Liver (tissue), 9 donors: ENCODE results near the gene TRIAP1. TPM values are rescaled to one million over a fixed set of nuclear protein-coding genes. Genes with fewer than 3 reads are reported as not detected.
"Not testable (repeated sequence)": the region's sequence is repeated elsewhere in the genome, so short reads cannot be mapped to it uniquely, and the experiment has no call there.

Experiments
- DNase-seq: peaks from one replicate; pipeline ENCODE4 v3.0.0-alpha.2; 2017; ENCODE audit warnings: low spot score
- H3K27ac ChIP-seq, 2 donors: one replicate each; pipeline ENCODE4 v1.7.0; 2013; ENCODE audit warnings: inconsistent platforms in 2 of 2, low read length in 2 of 2, control low read depth in 1 of 2, low read depth in 1 of 2, mild to moderate bottlenecking in 1 of 2
- H3K27me3 ChIP-seq, 4 donors: one replicate each; pipeline versions ENCODE4 v1.6.1 to v1.7.0; 2013; ENCODE audit warnings: low read length in 3 of 4, inconsistent platforms in 1 of 4, mild to moderate bottlenecking in 1 of 4, moderate library complexity in 1 of 4; ENCODE audit not compliant: control insufficient read depth in 4 of 4, insufficient read depth in 4 of 4
- H3K36me3 ChIP-seq, 4 donors: one replicate each; pipeline versions ENCODE4 v1.6.1 to v1.7.0; 2013; ENCODE audit warnings: low read length in 3 of 4, mild to moderate bottlenecking in 3 of 4, low read depth in 1 of 4, moderate library complexity in 1 of 4; ENCODE audit not compliant: control insufficient read depth in 4 of 4, insufficient read depth in 3 of 4
- H3K4me1 ChIP-seq, 4 donors: one replicate each; pipeline versions ENCODE4 v1.6.1 to v1.7.0; 2013; ENCODE audit warnings: low read length in 3 of 4, mild to moderate bottlenecking in 3 of 4, moderate library complexity in 1 of 4; ENCODE audit not compliant: control insufficient read depth in 4 of 4, insufficient read depth in 4 of 4
- H3K4me3 ChIP-seq, 3 donors: one replicate each; pipeline versions ENCODE4 v1.6.1 to v1.7.0; 2013; ENCODE audit warnings: low read length in 3 of 3, control low read depth in 1 of 3, low read depth in 1 of 3, mild to moderate bottlenecking in 1 of 3
- H3K9ac ChIP-seq, 2 donors: one replicate each; pipeline ENCODE4 v1.7.0; 2013; ENCODE audit warnings: low read length in 2 of 2, mild to moderate bottlenecking in 2 of 2, moderate library complexity in 2 of 2, control low read depth in 1 of 2, low read depth in 1 of 2
- H3K9me3 ChIP-seq, 4 donors: one replicate each; pipeline versions ENCODE4 v1.6.1 to v1.7.0; 2013; ENCODE audit warnings: low read length in 3 of 4; ENCODE audit not compliant: control insufficient read depth in 4 of 4
- EGR1 ChIP-seq, 2 donors: IDR thresholded peaks; 2 replicates each; pipeline ENCODE4 v1.6.1; 2016 to 2018; ENCODE audit warnings: antibody characterized with exemption in 2 of 2, low read depth in 2 of 2
- FOXA1 ChIP-seq: IDR thresholded peaks from 2 replicates; pipeline ENCODE4 v1.6.1; 2016; ENCODE audit warnings: antibody characterized with exemption
- FOXA2 ChIP-seq: IDR thresholded peaks from 2 replicates; pipeline ENCODE4 v1.6.1; 2016; ENCODE audit warnings: antibody characterized with exemption
- GABPA ChIP-seq, 2 donors: IDR thresholded peaks in 1 of 2; conservative IDR thresholded peaks in 1 of 2; 2 replicates each; pipeline ENCODE4 v1.6.1; 2016; ENCODE audit warnings: antibody characterized with exemption in 2 of 2, mild to moderate bottlenecking in 1 of 2, moderate library complexity in 1 of 2
- HNF4A ChIP-seq, 2 donors: conservative IDR thresholded peaks; 2 replicates each; pipeline ENCODE4 v1.6.1; 2016; ENCODE audit warnings: antibody characterized with exemption in 2 of 2, mild to moderate bottlenecking in 2 of 2
- HNF4G ChIP-seq: IDR thresholded peaks from 2 replicates; pipeline ENCODE4 v1.6.1; 2016; ENCODE audit warnings: antibody characterized with exemption
- JUND ChIP-seq, 2 donors: IDR thresholded peaks; 2 replicates each; pipeline ENCODE4 v1.6.1; 2016; ENCODE audit warnings: antibody characterized with exemption in 2 of 2
- MAX ChIP-seq: IDR thresholded peaks from 2 replicates; pipeline ENCODE4 v1.6.1; 2016; ENCODE audit warnings: antibody characterized with exemption
- NR2F2 ChIP-seq: IDR thresholded peaks from 2 replicates; pipeline ENCODE4 v1.6.1; 2016; ENCODE audit warnings: antibody characterized with exemption
- RAD21 ChIP-seq, 2 donors: IDR thresholded peaks; 2 replicates each; pipeline ENCODE4 v1.6.1; 2016; ENCODE audit warnings: antibody characterized with exemption in 2 of 2, mild to moderate bottlenecking in 2 of 2
- REST ChIP-seq: IDR thresholded peaks from 2 replicates; pipeline ENCODE4 v1.6.1; 2016; ENCODE audit warnings: antibody characterized with exemption, mild to moderate bottlenecking
- RXRA ChIP-seq, 2 donors: IDR thresholded peaks; 2 replicates each; pipeline ENCODE4 v1.6.1; 2017 to 2018; ENCODE audit warnings: antibody characterized with exemption in 2 of 2, mild to moderate bottlenecking in 1 of 2
- SP1 ChIP-seq: IDR thresholded peaks from 2 replicates; pipeline ENCODE4 v1.6.1; 2018; ENCODE audit warnings: antibody characterized with exemption, mild to moderate bottlenecking
- TAF1 ChIP-seq: conservative IDR thresholded peaks from 2 replicates; pipeline ENCODE4 v1.6.1; 2016; ENCODE audit warnings: antibody characterized with exemption, mild to moderate bottlenecking
- YY1 ChIP-seq: IDR thresholded peaks from 2 replicates; pipeline ENCODE4 v1.6.1; 2016; ENCODE audit warnings: antibody characterized with exemption, mild to moderate bottlenecking
- WGBS: extraction: QIAGEN DNeasy Blood & Tissue Kit; methylation state at CpG from one replicate; pipeline ENCODE4 v1.1.7; 2013; 5-methylcytosine and 5-hydroxymethylcytosine counted together
- polyA plus RNA-seq, 2 donors: library from polyadenylated mRNA; stranded (reverse) in 1 of 2; unstranded in 1 of 2; fragments of 200-250 nt in 1 of 2; fragments of >200 nt in 1 of 2; fragmentation: Nextera tagmentation in 1 of 2; extraction: Ambion mirVana in 1 of 2; gene quantifications; one replicate each; pipeline versions ENCODE4 v1.2.1 to v1.2.3, GENCODE V29; 2013 to 2015
- total RNA-seq, 2 donors: library from RNA; depleted of rRNA; stranded (reverse); fragments of >200 nt; gene quantifications; one replicate each; pipeline ENCODE4 v1.2.3, GENCODE V29; 2014
- TF ChIP-seq, protein P1 (sequence below): IDR thresholded peaks from 2 replicates; pipeline ENCODE4 v1.6.1; 2016; ENCODE audit warnings: antibody characterized with exemption
- TF ChIP-seq, protein P2 (sequence below): IDR thresholded peaks from 2 replicates; pipeline ENCODE4 v1.6.1; 2016; ENCODE audit warnings: antibody characterized with exemption
- donor health status: healthy.
- donor health status: healthy.
- donor health status: healthy.
- donor health status: healthy.
- donor health status: healthy.

TRIAP1 gene
- total and polyA plus RNA-seq, 4 donors, result 11.9 to 39.9 (median 19.0) TPM

DNA sequence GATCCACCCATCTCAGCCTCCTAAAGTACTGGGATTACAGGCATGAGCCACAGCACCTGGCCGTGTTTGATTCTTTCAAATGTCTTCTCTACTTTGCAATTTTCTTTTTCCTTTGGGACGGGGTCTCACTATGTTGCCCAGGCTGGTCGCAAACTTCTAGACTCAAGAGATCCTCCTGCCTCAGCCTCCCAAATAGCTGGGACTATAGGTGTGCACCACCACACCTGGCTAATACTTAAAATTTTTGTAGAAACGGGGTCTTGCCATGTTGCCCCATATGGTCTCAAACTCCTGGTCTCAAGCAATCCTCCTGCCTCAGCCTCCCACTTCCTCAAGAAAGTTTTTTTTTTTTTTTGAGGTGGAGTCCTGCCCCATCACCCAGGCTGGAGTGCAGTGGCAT lies 1.8 kb upstream of the TRIAP1 start:
- no peak overlapping the region for H3K4me3 ChIP-seq
- H3K9ac ChIP-seq, result no peak overlapping the region
- H3K4me1 ChIP-seq, result peaks cover 3 to 39% (median 26%) of the 10 kb centered on the region in 4 donors
- peaks cover 5 to 9% (median 6%) of the 10 kb centered on the region in 4 donors for H3K36me3 ChIP-seq
- no peak overlapping the region for H3K27ac ChIP-seq
- H3K27me3 ChIP-seq, result no peaks in the 10 kb centered on the region
- 97% methylated on average over 4 of the region's 4 CpGs for WGBS
- no peaks in the 10 kb centered on the region for H3K9me3 ChIP-seq
- DNase-seq, result no peak
- TF ChIP-seq YY1 (no peak), FOXA1 (no peak), TAF1 (no peak), GABPA (IDR thresholded peaks at IDR 0.05 in 1 of 2, conservative IDR thresholded peaks at IDR 0.05 in 1 of 2) (no peak), HNF4A (conservative IDR thresholded peaks at IDR 0.05) (no peak), HNF4G (no peak), SP1 (no peak), FOXA2 (no peak), EGR1 (IDR thresholded peaks at IDR 0.05; ENCODE audit: low read depth in 2 of 2) (no peak), REST (no peak), NR2F2 (no peak), RAD21 (IDR thresholded peaks at IDR 0.05) (no peak), RXRA (IDR thresholded peaks at IDR 0.05) (no peak), MAX (no peak), JUND (IDR thresholded peaks at IDR 0.05) (no peak)
- TF ChIP-seq, protein P1, sequence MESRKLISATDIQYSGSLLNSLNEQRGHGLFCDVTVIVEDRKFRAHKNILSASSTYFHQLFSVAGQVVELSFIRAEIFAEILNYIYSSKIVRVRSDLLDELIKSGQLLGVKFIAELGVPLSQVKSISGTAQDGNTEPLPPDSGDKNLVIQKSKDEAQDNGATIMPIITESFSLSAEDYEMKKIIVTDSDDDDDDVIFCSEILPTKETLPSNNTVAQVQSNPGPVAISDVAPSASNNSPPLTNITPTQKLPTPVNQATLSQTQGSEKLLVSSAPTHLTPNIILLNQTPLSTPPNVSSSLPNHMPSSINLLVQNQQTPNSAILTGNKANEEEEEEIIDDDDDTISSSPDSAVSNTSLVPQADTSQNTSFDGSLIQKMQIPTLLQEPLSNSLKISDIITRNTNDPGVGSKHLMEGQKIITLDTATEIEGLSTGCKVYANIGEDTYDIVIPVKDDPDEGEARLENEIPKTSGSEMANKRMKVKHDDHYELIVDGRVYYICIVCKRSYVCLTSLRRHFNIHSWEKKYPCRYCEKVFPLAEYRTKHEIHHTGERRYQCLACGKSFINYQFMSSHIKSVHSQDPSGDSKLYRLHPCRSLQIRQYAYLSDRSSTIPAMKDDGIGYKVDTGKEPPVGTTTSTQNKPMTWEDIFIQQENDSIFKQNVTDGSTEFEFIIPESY, result no peak
- TF ChIP-seq, protein P2, sequence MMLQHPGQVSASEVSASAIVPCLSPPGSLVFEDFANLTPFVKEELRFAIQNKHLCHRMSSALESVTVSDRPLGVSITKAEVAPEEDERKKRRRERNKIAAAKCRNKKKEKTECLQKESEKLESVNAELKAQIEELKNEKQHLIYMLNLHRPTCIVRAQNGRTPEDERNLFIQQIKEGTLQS, result no peak

GRCh38 chr12:120446844-120447178 lies 627 bp upstream of the TRIAP1 start:
- Histone ChIP-seq H3K36me3 (peaks cover 5 to 12% (median 8%) of the 10 kb centered on the region in 4 donors), H3K9ac (peak overlapping the region; percentile 33 to 88)
- 4% methylated on average over 17 of the region's 17 CpGs for WGBS

More at GRCh38 chr12:120446844-120447178, 627 bp upstream of the TRIAP1 start:
- H3K9me3 ChIP-seq, H3K27me3 ChIP-seq, DNase-seq: not testable (repeated sequence)
- peak overlapping the region; percentile 83 to 87 for H3K27ac ChIP-seq
- H3K4me1 ChIP-seq, result peaks cover 3 to 31% (median 23%) of the 10 kb centered on the region in 4 donors
- peak overlapping the region; percentile 64 to 100 (median 87) for H3K4me3 ChIP-seq
